DMS153 treated with DMSO at 0.1 percent for 48 hours (cell line): Measurements from ENCODE around the gene CRYBG1.
"Not testable (repeated sequence)": the region's sequence is repeated elsewhere in the genome, so short reads cannot be mapped to it uniquely, and the experiment has no call there.

Experiments used
- DNase-seq: peaks from one replicate; lab custom pipeline; 2025; ENCODE audit not compliant: unreplicated experiment; lab: John Stamatoyannopoulos, UW

CRYBG1 gene

DNA sequence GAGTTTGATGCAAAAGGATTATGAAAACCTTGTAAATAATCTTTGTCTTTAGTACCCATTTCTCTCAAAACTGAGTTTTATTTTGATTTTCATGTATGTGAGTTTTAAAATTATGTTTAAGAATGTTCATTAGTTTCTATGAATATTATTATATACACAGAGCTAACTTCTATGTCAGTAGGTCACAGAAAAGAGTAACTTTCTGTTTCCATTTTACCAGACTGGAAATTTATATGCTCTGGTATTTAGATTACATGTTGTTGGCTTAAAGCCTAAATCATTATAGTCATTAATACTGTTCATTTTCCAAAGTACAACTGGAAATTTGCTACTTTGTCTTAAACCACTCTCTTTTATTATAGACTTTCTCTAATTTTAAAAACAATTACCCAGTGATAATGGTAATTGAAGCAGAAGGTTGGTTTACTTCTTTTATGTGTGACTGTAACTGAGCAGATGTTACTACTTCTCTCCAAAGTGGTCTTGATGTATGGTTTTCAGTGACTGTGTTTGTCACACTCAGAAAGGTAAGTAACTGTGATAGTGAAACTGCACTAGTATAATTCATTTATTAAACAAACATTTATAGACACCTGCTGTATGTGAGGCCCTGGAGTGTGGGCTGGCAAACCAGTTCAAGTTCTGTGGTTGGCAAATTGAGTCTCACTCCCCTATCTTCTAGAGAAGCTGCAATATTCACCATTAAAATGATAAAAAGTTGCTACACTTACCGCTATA is 13.2 kb downstream of the CRYBG1 start:
- no peak for DNase-seq

DNA sequence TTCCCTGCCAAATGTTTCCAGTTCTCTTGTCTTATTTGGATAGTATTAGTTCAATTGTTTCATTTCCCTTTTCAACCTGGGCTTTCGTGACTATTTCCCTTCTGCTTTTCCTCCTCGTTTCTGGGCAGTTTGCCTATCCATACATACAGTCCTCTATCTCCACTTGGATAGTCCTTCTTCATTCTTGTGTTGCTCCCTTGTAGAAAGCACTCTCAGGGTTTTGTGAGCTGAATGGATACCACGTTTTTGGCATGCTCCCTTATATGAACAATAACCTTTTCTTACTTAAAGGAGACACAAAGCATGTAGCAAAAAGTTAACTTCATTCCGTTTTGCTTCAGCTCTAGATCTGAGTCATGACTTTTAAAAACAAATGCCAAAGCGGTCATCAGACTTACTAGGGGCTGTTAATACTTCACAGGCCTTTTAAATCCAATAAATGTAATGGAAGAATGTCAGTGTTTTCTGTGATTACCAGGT is 16.6 kb downstream of the CRYBG1 start:
- DNase-seq: no peak

DNA sequence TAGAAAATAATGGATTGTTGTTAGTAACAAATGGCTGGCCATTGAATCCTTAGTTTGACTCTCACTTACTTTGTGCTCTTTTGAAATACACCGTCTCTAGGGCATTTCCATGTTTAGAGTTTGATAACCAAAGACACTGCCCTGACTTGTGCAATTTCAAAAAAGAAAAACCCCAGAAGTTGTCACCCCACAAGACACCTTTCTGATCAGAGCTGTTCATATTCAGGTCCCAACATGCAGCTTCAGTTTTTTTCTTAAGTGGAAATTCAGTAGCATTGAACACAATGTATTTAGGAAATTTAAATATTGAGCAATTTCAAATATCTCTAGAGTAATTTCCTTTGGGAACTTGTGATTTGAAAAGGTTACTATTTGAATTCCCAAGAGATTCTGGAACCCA is 19.4 kb downstream of the CRYBG1 start:
- no peak for DNase-seq

DNA sequence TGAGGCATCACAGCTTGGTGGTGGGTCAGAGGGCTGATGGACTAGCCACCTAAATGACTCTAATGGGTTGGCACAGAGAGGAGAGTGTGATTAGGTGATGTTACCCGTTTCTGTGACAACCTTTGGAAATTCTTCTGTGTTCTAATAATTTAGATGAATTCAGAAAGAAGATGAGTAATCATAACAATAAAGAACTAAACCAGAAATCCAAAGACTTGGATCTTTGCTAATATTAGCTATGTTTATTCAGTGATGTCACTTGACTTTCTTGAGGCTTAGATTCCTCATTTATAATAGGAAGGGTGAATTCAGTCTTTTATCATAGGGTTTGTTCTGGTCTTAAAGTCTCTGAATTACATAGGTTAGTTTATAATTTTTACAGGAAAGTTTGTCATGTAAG is 19.9 kb downstream of the CRYBG1 start:
- DNase-seq: no peak

DNA sequence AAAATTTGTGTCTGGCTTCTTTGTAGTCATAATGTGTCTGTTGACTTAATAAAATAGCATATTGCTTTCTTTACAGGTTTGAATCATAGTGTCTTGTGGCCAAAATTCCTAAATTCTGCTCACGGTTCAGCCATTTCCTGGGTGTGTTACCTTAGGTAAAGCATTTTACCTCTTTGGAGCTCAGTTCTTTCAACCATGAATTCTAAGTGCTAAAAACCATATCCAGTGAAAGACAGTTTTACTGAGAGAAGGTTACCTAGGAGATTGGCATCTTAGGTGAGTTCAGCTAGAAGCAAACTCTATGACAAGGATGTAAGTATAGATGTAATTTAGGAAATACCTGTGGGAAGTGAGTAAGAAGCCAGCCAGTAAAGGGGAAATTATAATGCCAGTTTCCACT is 20.7 kb downstream of the CRYBG1 start:
- DNase-seq: no peak

DNA sequence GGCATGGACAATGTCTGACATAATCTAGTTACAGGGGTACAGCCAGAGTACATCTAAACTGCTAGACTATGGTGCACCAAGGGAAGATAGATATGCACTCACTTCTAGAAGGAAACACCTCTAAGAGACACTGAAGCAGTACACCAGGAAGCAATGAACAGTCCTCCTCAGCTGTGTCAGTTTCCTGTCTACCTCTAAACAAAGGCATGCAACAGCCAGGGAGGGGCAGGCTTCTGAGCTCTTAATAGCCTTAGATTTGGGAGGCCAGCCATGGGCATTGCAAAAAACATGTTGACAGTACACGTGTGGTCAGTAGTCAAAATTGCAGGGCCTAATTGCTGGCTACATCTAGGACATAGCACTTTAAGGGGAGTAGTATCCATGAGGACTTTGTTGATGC is 21.4 kb downstream of the CRYBG1 start:
- DNase-seq: peak; percentile 24

DNA sequence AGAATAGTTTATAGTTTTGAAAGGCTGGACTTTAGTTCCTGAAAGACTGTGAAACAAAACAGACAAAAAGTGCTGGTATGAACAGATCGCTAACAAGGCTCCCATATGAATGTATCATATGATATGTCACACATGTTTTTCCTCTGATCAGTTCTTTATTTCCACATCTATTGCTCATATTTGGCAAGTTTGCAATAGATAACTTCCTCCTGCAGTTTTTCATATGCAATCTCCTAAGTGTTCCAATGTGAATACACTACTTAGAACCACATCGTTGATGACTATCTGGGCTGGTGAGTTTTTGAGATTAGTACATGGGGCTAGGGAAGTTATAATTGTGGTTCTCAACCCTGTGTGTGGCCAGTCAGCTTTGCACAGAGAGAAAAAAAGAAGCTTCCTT is 23.1 kb downstream of the CRYBG1 start:
- no peak for DNase-seq

DNA sequence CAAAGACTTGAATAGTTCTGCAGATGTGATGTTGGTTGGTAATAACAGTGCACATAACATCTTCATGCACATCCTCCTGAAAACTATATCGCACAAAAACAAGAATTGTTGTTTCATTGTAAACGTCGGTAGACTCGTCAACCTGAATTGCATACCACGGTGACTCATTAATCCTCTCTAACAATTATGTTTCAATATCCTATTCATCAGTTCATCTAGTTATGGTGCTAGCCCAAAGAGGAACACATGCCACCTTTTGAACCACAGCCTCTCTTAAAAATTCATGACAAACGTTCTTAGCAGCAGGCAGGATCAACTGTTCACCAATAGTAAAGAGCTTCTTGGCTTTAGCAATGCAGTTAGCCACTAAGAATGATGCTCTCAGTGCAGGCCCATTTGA is 25.0 kb downstream of the CRYBG1 start:
- DNase-seq: no peak

DNA sequence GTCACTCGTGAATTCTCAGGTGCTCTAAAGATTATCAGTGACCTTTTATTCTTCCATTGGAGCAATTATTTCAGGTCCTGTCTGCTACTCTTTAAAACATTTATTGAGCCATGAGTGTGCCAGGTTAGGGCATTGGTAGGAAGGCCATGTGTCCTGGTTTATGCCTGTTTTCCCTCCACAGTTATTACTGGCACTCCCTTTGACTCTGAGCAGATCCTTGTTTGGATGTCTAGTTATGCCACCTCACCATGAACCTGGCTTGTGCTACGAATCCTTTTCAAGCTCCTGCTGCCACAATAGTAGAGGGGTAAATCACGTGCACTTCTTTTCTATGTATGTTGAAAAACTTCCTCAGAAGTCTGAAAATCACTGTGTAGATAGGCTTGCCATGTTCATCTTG is 27.4 kb downstream of the CRYBG1 start:
- DNase-seq: no peak

DNA sequence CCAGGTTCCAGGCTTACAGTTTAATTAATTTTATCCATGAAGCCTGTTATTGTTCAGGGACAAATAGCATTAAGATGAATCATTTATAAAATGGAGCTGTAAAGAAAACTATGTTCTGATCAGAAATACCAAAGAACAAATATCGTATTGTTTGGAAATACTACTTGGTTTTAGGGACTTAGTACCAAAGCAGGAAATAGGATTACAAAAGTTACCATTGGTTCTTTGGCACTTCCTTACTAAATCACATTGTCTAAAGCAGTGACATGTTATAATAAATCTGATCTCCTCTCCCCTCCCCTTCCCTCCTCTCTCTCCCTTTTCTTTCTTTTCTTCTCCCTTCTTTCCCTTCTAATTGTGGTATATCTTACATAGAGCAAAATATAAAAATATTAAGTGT is 29.6 kb downstream of the CRYBG1 start:
- no peak for DNase-seq

DNA sequence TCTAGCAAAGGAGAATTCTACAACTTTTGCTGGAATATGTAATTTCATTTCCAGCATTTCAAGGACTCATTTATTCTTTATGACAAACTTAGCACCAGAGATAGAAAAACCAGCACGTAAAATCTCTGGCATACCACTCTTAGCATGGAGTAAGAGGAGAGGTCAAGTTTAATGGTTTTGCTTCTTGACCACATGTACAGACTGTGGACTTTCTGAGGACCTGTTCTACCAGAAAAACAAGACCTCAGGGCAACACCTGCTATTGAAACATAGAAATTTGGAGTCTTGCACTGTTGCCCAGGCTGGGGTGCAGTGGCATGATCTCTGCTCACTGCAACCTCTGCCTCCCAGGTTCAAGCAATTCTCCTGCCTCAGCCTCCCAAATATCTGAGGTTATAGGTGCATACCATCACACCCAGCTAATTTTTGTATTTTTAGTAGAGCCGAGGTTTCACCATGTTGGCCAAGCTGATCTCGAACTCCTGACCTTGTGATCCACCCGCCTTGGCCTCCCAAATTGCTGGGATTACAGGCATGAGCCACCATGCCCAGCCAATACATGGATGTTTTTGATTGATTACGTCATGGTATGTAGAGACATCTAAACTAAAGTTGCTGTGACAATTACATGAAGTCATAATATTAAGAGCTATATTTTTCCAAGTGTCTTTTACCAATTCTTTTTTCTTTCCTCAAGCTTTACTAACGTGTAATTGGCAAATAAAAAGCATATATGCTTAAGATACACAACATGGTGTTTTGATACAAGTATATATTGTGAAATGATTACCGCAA is 36.1 kb downstream of the CRYBG1 start:
- DNase-seq: no peak

DNA sequence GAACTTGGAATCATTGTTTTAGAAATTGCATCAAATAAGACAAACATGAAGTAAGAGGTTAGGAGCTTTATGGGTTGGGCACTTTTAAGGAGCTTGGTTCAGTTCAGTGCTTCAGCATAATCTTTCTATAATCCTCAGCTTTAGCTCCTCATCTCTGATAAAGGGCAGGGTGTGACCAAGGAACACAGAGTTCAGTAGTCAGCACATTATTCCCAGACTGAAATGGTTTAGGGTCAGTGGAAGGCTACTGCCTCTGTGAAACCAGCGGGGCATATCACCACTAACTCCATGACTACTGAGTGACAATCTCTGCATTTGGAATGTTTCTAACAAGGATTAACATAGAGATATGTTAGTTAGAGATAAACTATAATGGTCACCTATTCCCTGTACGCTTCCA is 36.9 kb downstream of the CRYBG1 start:
- no peak for DNase-seq

DNA sequence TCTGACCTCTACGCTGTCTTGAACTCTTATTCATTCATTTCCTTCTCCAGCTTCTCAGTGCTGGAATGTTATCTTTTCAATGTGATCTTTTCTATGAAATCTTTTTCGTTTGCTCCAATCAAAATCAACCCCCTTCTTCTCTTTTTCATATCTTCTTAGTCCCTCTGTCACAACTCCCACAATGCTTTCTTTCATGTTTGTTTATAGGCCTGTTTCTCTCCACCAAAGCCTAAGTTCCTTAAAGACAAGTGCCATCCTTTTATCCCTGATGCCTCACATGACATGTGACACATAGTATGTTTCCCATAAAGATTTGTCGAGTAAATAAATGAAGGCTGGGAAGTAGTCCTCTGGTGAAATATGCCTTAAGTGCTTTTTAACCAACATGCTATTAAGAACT is 38.1 kb downstream of the CRYBG1 start:
- no peak for DNase-seq

DNA sequence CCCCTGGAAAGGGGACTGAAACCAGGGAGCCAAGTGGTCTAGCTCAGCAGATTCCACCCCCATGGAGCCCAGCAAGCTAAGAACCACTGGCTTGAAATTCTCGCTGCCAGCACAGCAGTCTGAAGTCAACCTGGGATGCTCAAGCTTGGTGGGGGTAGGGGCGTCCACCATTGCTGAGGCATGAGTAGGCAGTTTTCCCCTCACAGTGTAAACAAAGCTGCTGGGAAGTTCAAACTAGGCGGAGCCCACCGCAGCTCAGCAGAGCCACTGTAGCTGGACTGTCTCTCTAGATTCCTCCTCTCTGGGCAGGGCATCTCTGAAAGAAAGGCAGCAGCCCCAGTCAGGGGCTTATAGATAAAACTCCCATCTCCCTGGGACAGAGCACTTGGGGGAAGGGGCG is 44.5 kb downstream of the CRYBG1 start:
- DNase-seq: not testable (repeated sequence)

DNA sequence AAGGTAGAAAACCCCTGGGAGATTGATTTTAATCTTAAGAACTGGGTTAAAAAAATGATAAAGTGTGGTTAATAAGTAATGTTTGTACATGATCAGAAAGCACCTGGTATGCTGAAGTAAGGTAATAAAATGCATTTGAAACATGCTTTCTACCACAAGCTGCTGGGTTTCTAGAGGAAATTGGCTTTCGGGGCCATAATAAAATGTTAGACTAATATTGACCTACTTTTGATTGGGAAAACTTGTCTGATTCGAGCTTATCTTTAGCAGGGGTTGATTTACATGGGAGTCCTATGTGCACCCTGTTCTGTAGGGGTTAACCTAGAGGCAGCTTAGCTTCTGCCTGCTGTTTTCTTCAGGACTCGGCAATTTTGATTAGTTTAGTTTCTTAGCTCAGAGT is 50.5 kb downstream of the CRYBG1 start:
- DNase-seq: no peak

DNA sequence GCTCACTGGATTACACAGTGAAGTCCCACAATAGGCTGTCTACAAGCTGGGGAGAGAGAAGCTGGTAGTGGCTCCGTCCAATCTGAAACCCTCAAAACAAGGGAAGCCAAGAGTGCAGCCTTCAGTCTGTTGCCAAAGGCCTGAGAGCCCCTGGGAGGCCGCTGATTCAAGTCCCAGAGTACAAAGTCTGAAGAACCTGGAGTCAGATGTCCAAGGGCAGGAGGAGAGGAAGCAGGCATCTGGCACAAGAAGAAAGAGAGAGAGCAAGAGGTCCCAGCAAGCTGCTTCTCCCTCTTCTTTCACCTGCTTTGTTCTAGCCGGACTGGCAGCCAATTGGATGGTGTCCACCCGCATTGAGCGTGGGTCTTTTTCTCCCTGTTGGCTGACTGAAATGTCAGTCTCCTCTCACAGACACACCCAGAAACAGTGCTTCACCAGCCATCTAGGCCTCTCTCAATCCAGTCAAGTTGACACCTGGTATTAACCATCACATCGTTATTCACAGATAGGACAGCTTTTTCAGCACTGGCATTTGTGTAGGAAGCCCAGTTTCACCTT is 51.2 kb downstream of the CRYBG1 start:
- no peak for DNase-seq

DNA sequence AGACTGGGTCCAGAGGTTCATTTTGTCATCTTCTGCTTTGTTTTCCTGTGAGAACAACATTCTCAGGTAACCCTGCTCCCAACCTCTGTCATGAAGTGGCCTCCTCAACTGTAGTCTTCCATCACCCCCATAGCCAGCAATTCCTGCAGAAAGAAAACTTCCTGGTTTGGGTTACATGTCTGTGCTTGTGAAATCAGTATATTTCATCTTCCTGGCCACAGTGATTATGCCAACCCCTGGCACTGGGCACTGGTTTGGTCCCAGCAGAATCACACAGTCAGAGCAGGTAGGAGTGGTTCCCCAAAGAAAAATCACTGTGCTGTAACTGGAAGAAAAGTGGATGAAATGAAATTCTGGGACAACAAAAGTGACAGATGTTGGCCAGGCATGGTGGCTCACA is 52.5 kb downstream of the CRYBG1 start:
- DNase-seq: no peak

DNA sequence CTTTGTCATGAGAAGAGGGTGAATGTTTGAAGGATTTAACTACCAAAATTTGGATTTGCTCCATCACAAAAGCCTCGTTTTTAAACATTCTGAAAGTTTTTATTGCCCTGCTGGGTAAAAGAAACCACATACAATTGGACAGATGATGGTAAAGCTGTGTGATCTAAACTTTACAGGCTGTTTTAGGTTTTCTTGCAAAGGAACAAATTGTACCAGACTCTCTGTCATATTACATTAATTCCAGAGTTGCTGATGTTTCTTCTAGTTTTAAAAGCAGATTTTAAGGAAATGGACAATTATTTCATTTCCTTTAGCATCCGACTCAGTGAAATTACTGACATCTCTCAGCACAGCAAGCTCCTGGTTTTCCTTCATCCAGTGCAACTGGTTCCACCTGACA is 53.2 kb downstream of the CRYBG1 start:
- no peak for DNase-seq

DNA sequence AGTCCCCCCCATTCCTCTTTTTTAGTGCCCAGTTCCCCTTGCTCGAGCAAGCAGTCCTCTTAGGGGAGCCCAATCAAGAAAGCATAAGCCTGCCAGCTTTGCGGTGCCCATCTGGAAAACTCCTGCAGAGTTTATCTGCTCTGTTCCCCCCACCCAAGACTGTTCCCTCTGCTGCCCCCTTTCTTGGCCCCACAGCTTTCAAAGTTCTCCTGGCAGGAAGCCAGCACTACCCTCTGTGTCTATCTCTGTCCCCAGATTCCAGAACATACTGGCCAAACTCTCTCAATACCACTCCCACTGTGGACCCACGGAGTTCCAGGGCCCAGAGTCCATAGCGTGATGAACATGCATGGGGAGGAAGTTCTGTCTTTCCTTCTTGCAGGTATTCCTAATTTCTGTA is 55.4 kb downstream of the CRYBG1 start:
- DNase-seq: no peak

DNA sequence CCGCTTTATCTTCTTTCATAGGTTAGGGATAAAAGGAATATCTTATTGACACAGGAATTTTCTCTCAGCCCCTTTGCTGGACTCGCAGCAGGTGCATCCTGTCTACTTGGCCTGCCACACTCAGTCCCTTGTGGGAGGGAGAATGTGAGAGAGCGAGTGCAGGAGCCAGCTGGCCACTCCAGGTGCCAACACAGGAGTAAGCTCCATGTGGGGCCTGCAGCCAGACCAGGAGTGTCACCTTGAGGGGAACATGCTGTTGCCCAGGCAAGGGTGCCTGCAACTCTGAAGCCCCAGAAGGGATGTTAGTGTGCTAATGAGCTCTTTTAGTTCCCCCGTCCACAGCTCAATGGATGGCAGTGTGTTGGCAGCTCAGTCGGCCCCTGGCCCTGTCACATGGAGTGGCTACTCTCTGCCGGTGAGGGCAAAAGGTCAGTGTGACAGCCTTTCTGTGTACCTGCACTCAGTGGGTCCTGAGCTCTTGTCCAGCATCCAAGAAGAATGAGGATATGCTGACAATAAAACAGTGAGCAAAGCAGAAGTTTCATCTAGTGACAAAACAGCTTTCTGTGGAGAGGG is 57.1 kb downstream of the CRYBG1 start:
- no peak for DNase-seq

DNA sequence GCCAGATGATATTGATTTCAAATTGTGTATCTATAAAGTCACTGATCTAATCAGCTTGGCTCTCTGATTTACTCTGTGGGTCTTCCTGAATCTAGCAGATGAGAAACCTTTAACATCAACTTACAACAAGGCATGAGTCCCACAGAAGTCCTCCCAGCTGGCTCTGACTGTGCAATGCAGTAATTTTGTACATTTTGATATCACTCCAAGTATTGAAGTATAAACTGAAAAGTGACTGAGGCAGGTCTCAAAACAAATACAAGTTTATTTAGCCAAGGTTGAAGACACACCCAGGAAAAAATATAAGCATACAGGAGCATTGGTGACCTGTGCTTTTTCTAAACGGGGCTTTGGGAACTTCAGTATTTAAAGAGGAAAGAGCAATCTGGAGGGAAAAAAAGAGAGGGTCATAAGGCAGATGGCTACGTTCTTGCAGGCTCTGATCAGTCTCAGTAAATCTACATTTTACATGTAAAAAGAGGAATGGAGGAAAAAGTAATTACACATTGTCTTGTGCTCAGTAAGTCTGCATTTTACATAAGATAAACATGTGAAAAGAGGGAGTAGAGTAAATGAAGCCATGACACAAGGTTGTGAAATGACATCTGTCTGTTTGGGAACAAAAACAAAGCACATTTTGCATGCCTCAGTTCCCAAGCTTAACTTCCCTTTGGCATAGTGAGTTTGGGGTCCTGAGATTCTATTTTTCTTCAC is 59.5 kb downstream of the CRYBG1 start:
- no peak for DNase-seq
